CD4-positive, alpha-beta T cell treated with Interleukin-15 for 1 hour (primary cell): ENCODE measurements around the gene S1PR4.

ENCODE experiments used
- DNase-seq: peaks from one replicate; pipeline ENCODE4 v3.0.0-alpha.2; 2020

The S1PR4 gene

GRCh38 chr19:3178377-3178972 lies at the start of gene S1PR4:
Gene S1PR4, plus strand, starts transcription at chr19:3178769. Its CDS starts 24 bp downstream, at chr19:3178793.
- peak; percentile 79 for DNase-seq

GRCh38 chr19:3129112-3129511 lies 49.5 kb upstream of the S1PR4 start:
- DNase-seq = no peak

- no peak for DNase-seq
Measured at GRCh38 chr19:3131168-3131567, 47.4 kb upstream of the S1PR4 start.

- DNase-seq = peak; percentile 89
Measured at GRCh38 chr19:3132971-3133792, 45.4 kb upstream of the S1PR4 start.

- DNase-seq = no peak
Measured at GRCh38 chr19:3133793-3134116, 44.8 kb upstream of the S1PR4 start.

GRCh38 chr19:3135961-3136683 lies 42.4 kb upstream of the S1PR4 start, which contains the start of gene GNA15:
Gene GNA15, plus strand, starts transcription at chr19:3136033. Its CDS starts 418 bp downstream, at chr19:3136451.
- peak; percentile 79 for DNase-seq

GRCh38 chr19:3136684-3137055 lies 41.9 kb upstream of the S1PR4 start:
- no peak for DNase-seq

GRCh38 chr19:3137119-3137518 lies 41.5 kb upstream of the S1PR4 start:
- no peak for DNase-seq

GRCh38 chr19:3138268-3138667 lies 40.3 kb upstream of the S1PR4 start:
- DNase-seq = no peak

- DNase-seq = no peak
Measured at GRCh38 chr19:3140667-3141038, 37.9 kb upstream of the S1PR4 start.

- no peak for DNase-seq
Measured at GRCh38 chr19:3142292-3142670, 36.3 kb upstream of the S1PR4 start.

GRCh38 chr19:3142781-3143337 lies 35.7 kb upstream of the S1PR4 start:
- DNase-seq = peak; percentile 29

GRCh38 chr19:3145909-3146676 lies 32.5 kb upstream of the S1PR4 start:
- DNase-seq = peak; percentile 52

- DNase-seq = peak; percentile 54
Measured at GRCh38 chr19:3146677-3147100, 31.9 kb upstream of the S1PR4 start.

GRCh38 chr19:3148503-3148902 lies 30.1 kb upstream of the S1PR4 start:
- DNase-seq = no peak

GRCh38 chr19:3149089-3149488 lies 29.5 kb upstream of the S1PR4 start:
- DNase-seq = no peak

GRCh38 chr19:3149526-3150505 lies 28.8 kb upstream of the S1PR4 start:
- no peak for DNase-seq

GRCh38 chr19:3150739-3151329 lies 27.7 kb upstream of the S1PR4 start:
- no peak for DNase-seq

- no peak for DNase-seq
Measured at GRCh38 chr19:3151563-3152418, 26.8 kb upstream of the S1PR4 start.

GRCh38 chr19:3152419-3152780 lies 26.2 kb upstream of the S1PR4 start:
- DNase-seq = no peak
